Activated CD4-positive, alpha-beta T cell treated with anti-CD3 and anti-CD28 coated beads, Interleukin-2, amount 50 U/mL, for 48 hours (primary cell): Measurements from ENCODE around the gene TRIM59.

Experiments
- DNase-seq, 2 experiments: peaks; one replicate each; pipeline ENCODE4 v3.0.0-alpha.2; 2020

TRIM59 gene, protein sequence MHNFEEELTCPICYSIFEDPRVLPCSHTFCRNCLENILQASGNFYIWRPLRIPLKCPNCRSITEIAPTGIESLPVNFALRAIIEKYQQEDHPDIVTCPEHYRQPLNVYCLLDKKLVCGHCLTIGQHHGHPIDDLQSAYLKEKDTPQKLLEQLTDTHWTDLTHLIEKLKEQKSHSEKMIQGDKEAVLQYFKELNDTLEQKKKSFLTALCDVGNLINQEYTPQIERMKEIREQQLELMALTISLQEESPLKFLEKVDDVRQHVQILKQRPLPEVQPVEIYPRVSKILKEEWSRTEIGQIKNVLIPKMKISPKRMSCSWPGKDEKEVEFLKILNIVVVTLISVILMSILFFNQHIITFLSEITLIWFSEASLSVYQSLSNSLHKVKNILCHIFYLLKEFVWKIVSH

DNA sequence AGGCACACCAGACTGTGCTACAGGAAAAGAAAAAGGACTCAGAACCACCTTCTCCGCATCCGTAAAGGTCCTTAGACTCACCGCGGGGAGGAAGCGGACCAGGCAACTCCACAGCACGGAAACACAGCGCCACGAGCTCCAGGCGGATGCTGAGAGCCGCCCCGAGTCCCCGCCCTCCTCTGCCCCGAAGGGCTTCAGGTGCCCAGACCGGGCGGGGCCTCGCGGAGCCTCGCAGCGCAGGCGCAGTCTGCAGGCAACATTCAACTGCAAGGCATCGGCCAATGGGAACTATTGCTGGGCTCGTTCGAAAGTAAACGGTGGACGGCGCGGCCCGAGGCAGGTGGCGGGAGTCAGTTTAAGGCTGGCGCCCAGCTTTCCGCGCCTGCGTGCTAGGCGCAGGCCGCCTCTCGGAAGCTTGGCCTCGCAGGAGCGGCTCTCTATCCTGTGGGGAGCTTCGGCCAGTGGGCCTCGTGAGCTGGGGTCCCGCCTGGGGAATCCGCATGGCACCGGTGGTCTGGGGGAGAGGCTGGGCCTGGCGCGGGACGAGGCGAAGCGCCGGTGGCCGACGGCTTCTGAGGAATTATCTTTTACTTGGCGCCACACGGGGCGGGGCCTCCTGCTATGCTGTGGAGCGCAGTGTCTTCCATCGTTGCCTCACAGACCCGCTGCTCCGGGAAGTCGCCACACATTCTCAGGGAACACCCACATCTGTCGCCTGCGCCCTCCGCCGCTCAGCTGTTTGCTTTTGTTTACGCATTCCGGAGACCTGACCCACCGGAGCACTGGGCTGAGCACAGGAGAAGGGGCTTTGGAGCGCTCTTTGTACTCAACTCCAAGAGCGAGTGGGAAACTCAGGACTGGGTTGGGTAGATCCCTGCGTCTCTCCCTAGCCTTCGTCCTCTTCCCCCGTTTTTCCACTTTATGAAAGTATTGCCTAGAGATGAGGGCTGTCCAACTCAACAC lies at the start of gene TRIM59:
TRIM59 (minus strand) TSS at position 151 of the 963 bp plus-strand sequence. CDS start 10,603 bp downstream, outside the sequence.
- DNase-seq: peak; percentile 97 to 98

DNA sequence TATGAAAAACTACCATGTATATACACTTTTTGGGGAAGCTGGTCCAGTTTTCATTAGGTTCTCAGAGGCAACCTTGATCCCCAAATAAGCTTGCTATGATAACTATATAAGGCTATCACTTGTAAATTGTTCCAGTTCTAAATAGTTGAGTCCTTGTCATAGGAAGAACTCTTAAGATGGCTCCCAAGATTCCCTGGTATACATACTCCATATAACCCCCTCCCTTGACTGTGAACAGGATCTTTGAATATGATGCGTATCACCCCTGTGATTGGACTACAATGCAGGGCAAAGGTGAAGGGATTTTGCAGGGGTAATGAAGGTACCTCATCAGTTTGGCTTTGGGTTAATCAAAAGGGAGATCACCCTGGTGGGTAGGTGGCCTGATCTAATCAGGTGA lies 48.6 kb upstream of the TRIM59 start:
- DNase-seq: no peak

DNA sequence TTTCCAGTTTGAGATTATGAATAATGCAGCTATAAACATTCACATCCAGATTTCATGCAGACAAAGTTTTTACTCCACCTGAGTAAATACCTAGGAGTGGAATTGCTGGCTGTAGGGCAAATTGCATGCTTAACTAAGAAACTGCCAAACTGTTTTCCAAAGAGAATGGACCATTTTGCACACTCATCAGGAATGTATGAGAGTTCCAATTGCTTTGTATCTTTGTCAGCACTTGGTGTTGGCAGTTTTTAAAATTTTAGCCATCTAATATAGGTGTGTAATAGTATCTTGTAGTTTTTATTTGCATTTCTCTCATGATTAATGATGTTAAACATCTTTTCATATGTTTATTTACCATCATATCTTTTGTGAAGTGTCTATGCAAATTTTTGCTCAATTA lies 40.6 kb upstream of the TRIM59 start:
- no peak for DNase-seq

DNA sequence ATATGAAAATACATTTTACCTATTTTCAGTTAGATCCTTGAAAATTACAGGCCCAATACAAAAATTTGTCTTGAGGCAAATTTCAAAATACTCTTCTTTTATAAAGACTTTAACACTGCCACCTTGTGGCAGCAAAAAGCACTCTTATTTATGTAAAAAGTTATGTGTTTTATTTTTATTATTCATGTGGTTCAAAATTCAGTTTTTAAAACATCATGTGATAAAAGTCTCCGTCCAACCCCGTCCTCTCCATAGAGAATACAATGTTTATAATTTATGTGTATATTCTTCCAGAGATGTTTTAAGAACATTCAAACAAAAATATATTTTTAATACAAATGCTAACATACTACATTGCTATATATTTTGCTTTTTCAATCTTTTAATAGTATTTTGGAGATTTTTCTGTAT lies 36.9 kb upstream of the TRIM59 start:
- DNase-seq: no peak

DNA sequence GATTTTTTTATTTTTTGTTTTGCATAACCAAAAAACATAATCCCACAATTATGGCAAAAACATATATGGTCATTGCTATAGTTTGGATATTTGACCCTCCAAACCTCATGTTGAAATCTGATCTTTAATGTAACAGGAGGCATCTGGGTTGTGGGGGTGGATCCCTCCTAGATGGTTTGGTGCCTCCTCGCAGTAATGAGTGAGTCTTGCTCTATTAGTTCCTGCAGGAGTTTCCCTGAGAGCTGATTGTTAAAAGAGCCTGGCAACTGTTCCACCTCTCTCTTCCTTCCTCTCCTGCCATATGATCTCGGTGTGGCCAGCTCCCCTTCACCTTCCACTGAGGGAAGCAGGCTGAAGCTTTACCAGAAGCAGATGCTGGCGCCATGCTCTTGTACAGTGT lies 33.2 kb upstream of the TRIM59 start:
- no peak for DNase-seq

DNA sequence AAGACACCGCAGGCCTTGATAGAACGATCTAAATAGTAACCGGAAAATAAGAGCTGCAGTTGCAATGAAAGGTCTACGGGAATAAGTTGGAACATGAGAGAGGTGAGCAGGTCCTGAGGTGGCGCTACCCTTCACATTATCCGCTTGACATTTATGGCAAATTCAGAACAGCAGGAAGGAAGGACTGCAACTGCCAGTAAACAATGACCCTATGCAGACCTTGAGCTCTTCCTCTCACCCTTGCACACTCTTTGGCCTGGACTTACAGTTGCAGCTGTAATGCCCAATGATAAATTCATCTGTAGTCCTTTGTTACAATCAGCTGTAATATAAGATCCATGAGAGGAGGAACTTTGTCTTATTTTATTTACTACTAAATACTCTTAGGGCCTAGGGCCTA lies 32.3 kb upstream of the TRIM59 start:
- no peak for DNase-seq

DNA sequence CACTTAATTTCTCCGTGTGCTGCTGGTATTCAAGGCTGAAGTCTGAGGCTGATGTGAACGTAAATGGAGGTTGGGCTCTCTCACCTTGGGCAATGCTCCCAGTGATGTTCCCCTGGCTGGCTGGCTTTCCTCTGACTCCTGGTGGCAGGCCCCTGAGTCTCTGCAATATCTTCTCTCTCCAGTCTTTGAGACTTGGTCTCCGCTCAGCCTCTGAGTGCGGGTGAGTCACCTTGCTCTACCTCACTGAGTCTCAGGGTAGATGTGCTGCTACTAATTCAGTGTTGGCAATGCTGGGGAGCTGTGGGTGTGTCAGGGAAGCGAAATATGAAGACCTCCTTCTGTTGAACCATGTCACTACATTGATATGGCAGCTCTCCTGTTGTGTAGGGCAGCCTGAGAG lies 31.3 kb upstream of the TRIM59 start:
- DNase-seq: no peak

DNA sequence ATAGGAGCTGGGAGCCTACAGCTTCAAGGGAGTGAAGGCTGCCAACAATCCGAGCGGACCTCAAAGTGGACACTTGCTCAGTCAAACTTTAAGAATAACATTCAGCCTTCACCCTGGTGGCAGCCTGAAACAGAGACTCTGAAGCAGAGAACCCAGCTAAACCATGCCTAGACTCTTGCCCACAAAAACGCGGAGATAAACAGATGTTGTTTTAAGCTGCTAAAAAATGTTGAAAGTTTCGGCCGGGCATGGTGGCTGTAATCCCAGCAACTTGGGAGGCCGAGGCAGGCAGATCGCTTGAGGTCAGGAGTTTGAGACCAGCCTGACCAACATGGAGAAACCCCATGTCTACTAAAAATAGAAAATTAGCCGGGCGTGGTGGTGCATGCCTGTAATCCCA lies 29.8 kb upstream of the TRIM59 start:
- DNase-seq: no peak

DNA sequence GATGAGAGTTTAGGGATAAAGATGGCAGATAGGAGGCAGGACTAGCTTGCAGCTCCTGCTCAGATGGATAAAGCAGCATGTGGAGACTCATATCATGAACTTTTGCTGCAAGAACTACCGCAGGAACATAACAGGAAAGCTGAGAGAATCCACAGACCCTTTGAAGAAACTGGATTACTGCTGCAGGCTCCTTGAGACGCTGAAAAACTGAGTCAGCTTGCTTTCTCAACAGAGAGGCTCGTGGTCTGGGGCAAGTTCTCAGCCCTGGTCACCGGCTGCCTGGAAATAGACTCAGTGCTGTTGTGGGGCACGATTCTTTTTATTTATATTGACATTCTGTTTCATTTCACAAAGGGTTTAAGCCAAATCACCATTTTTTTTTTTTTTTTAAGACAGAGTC lies 28.8 kb upstream of the TRIM59 start:
- DNase-seq: no peak

DNA sequence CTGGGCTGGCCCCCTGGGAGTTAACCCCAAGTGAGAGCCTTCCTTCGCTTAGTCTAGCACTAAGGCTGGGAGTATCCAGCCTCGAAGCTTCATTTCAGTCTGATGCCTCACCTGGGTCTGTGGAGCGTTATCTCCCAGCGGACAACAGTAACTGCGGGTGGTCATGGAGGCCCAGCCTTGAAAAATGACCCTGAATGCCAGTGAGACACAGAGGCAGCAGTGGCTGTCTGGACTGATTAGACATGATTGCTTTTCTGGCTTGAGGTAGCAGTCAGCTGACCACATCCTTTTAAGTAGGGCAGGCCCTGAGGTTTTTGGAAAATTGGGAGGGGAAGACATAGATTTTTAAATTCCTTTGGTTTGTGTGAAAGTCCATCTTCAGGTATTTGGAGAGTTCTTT lies 28.2 kb upstream of the TRIM59 start:
- DNase-seq: no peak

DNA sequence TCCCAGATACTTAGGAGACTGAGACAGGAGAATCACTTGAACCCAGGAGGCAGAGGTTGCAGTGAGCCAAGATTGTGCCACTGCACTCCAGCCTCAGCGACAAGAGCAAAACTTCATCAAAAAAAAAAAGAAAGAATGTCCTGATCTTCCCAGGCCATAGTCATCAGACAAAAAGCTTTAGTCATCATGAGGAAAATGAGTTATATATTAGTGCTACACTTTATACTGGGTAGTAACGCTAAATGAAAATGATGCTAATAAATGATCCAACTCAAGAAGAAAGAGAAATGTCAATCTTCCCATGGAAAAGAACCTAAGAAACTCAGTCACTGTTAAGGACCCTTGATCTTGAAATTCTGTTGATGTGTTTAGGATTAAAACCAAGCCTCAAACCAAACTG lies 26.3 kb upstream of the TRIM59 start:
- DNase-seq: no peak

DNA sequence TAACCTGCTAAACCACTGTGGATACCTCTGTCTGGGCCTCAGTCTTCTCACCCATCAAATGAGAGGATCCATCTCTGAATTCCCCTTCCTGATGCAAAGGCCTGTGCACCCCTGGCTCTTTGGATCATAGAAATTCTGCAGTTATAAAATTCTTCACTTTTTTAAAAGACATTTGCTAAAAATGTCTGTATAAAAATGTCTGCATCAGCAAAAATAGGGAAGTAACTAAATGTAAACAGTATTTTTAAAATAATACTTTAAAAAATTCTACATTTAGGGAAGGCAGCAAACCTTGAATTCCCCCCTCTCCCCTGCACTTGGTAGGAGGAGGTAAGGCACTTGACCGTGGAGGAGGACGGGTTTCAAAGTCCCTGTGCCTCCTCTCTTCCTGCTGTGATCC lies 25.6 kb upstream of the TRIM59 start:
- no peak for DNase-seq

DNA sequence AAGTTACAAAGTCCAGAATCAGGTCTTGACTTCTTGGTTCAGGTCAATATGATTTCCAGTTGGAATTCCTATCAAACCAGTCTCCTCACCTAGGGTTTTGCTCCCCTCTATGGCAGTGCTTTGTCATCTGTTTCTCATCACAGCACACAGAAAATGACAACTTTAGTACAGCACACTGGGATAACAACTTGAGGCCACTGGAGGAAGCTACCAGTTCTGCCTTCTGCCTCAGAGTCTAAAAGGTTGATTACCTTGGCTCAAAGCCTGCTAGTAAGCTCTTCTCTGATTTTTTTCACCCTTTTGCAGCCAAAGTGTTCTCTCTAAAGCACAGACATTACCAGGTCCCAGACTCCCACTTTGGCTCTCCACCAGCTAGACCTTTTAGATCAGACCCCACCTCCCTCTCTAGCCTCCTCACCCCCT lies 24.8 kb upstream of the TRIM59 start:
- DNase-seq: no peak

DNA sequence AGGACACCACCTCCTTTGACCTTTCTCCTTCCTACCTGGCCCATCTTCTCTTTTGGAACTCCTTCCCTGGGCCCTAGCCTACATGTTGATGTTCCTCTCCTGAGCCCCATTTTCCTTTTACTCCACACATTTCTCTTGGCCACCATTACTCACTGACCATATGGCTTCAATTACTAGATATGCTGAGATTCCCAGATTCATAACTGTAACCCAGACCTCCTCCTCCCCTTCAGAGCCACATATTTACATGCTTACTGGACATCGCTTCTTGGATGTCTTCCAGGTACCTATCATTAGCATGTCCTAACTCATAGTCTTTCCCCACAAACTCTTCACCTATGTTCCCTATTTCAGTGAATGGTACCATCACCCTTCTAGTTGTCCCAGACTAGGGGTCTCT lies 24.4 kb upstream of the TRIM59 start:
- DNase-seq: no peak

DNA sequence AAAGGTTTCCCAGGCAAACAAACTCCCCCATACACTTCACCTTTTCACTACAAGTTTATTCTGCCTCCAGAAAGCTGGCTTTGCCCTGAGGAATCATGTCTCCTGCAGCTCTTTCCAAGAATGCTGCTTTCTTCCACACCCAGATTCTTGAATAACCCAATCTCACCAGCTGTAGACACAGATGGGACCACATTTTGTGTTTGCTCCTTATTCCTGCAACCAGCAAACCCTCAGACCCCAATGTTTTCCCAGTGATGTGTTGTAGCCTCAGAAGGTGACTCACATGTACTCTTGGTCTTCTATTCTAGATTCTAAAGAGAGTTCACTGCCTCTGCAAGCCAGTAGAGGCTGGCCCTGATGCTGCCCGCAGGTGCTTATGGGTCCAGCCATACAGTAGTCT lies 23.6 kb upstream of the TRIM59 start:
- no peak for DNase-seq

DNA sequence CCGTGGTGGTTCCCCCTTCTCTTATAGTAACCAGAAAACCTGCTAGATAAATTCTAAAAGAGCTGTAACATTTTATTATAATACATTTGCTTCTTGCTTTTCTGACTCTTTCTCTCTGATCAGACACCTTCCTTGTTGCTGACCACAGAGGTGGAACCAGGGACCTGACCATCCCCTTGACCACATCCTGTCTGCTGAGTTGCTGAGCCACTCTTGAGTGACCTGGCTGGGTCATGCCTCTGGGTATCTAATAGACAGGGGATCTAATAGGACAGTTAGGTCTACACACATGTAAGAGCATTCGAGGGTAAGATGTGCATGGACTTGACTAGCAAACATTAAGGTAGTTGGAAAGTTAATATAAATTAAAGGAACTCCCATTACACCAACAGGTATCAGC lies 22.8 kb upstream of the TRIM59 start:
- no peak for DNase-seq

DNA sequence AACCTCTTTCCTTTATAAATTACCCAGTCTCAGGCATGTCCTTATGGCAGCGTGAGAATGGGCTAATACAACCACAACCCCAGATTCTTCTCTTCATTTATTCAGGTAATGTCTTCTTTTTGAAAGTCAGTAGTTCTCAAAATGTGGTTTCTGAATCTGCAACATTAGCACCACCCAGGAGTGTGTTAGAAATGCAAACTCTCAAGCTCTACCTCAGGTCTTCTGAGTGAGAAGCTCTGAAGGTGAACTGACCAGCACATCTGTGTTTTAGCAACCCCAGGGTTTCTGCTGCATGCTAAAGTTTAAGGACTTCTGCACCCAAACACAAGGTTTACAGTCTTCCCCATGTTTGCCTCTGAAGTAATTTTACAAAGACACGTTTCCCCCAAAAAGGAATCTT lies 22.3 kb upstream of the TRIM59 start:
- DNase-seq: no peak

DNA sequence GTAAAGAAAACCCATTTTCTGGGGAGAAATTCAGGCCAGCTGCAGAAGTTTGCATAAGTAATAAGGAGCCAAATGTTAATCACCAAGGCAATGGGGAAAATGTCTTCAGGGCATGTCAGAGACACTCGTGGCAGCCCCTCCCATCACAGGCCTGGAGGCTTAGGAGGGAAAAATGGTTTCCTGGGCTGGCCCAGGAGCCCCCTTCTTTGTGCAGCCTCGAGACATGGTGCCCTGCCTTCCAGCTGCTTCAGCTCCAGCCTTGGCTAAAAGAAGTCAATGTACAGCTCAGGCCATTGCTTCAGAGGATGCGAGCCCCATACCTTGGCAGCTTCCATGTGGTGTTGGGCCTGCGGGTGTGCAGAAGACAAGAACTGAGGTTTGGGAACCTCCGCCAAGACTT lies 20.6 kb upstream of the TRIM59 start:
- DNase-seq: no peak

DNA sequence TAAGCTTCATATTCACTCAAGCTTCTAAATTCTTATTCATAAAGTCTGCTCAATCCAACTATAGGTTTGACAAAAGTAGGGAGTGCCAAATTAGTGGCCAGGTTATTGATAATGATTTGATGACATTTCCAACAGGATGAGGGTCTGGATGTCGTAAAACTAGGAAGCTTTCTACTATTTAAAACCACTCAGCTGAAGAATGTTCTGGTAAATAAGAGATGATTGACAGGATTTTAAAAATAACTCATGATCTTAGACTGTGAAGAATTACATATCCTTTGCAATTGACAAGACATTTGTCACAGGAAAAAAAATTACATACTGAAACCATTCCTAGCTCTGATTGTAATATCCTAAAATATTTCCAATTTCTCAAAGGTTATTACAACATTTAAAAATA lies 15.4 kb upstream of the TRIM59 start:
- DNase-seq: no peak

DNA sequence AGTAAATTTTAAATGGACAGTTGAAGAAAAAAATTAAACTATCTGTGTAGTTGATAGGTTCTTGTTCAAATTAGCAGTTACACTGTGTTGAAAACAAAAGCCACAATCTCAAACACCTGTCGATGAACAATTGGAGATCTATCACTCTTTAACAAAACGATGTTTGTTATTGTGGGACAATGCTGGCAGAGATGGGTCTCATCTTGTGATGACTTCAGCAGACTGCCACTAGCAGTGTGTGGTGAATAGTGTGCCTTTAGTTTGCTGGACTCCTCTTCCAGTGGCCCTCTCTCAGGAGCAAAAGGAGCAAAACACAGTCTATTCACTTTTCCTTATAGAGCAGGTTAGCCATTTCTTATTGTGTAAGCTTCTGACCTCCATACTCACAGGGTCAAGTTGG lies 14.7 kb upstream of the TRIM59 start:
- no peak for DNase-seq

DNA sequence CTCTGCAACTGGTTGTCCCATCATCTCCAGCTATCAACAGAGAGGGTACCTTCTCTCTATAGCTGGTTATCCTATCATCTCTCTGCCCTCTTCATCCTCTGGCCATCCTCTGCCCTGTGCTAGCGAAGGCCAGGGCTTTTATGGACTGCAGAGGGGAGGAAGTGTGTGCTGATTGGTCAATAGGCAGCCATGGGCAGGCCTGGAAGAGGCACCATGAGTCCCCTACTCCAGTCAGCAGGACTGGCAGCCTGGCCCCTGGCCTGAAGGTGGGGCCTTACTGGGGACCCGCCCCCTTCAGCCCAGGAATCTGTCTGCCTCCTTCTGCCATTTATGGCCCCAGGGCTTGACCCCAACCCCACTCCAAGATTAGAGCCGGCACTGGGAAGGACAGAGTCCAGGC lies 10.4 kb upstream of the TRIM59 start:
- no peak for DNase-seq

DNA sequence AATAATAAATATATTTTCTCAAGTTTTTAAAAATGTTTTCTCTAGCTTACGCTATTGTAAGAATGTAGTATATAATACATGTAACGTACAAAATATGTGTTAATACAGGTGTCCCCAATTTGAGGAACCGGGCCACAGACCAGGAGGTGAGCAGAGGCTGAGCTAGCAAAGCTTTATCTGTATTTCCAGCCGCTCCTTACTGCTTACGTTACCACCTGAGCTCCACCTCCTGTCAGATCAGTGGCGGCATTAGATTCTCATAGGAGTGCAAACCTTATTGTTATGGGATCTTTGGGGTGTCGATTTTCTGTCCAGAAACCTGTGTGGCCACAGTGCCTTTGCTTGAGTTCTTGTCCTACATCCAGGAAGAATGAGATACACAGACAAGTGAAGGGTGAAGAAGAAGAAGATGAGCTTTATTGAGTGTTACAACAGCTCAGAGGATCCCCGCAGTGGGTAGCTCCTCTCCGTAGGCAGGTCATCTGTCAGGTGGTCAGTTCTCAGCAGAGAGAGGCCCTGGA lies 9.9 kb upstream of the TRIM59 start:
- DNase-seq: no peak

DNA sequence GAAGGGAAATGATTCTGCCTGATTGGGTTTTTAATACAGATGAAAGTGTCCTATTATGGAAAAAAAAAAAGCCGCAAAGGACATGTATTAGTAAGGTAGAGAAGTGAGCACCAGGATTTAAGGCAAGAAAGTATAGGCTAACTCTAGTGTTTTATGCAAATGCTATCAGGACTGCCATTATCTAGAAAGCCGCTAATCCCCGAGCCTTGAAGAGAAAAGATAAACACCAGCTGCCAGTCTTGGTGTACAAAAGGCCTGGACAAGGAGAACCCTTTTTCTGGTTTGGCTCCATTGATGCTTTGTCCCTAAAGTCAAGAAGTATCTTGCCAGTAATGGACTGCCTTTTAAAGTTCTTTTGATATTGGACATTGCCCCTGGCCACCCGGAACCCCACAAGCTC lies 8.6 kb upstream of the TRIM59 start:
- no peak for DNase-seq

DNA sequence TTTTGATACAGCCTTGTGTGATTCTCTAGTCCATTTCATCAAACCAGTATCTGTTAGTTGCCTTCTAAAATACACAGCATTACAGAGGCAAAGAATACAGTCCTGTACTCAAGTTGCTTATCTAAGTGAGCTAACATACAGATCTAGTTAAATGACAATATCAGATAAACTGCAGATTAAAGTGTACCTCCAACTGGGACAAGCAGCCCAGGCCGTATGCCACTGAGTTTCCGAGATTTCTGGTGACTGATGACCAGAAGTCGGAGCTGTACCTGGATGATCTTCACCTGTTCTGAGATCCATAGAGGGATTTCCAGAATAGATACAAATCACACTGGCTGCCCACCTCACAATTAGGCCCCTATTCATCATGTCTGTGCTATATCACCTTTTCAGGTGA lies 6.3 kb upstream of the TRIM59 start:
- DNase-seq: no peak
